Hematopoietic multipotent progenitor cell treated with erythropoietin and hydrocortisone succinate and interleukin-3 and kit ligand, for 15 days (in vitro differentiated cells): ENCODE data around the gene COL1A1.

Source experiments
- DNase-seq: peaks from one replicate; pipeline ENCODE4 v3.0.0-alpha.2; 2015; ENCODE audit warnings: low spot score

COL1A1 gene

GRCh38 chr17:50201276-50201854, at the start of gene COL1A1:
Gene COL1A1 (minus strand): TSS chr17:50201631. CDS start chr17:50201513, 118 bp downstream.
- DNase-seq, result no peak

GRCh38 chr17:50248255-50248654, 46.8 kb upstream of the COL1A1 start:
- DNase-seq, result no peak

GRCh38 chr17:50244771-50245170, 43.3 kb upstream of the COL1A1 start:
- no peak for DNase-seq

GRCh38 chr17:50241431-50241830, 40.0 kb upstream of the COL1A1 start:
- DNase-seq, result no peak

GRCh38 chr17:50240851-50241250, 39.4 kb upstream of the COL1A1 start:
- no peak for DNase-seq

- DNase-seq, result no peak
Measured at GRCh38 chr17:50239937-50240336, 38.5 kb upstream of the COL1A1 start.

GRCh38 chr17:50238601-50239280, 37.3 kb upstream of the COL1A1 start:
- DNase-seq, result no peak

- no peak for DNase-seq
Measured at GRCh38 chr17:50237901-50238300, 36.5 kb upstream of the COL1A1 start.

GRCh38 chr17:50234581-50234980, 33.1 kb upstream of the COL1A1 start:
- no peak for DNase-seq

- DNase-seq, result no peak
Measured at GRCh38 chr17:50225701-50226240, 24.3 kb upstream of the COL1A1 start.

GRCh38 chr17:50222922-50223321, 21.5 kb upstream of the COL1A1 start:
- no peak for DNase-seq

- no peak for DNase-seq
Measured at GRCh38 chr17:50221864-50222545, 20.6 kb upstream of the COL1A1 start.

- DNase-seq, result no peak
Measured at GRCh38 chr17:50221266-50221863, 19.9 kb upstream of the COL1A1 start.

GRCh38 chr17:50220811-50221210, 19.4 kb upstream of the COL1A1 start:
- no peak for DNase-seq

- DNase-seq, result no peak
Measured at GRCh38 chr17:50219939-50220465, 18.6 kb upstream of the COL1A1 start.

GRCh38 chr17:50219342-50219741, 17.9 kb upstream of the COL1A1 start:
- DNase-seq, result no peak

- no peak for DNase-seq
Measured at GRCh38 chr17:50218771-50219315, 17.4 kb upstream of the COL1A1 start.

GRCh38 chr17:50218071-50218759, 16.8 kb upstream of the COL1A1 start:
- DNase-seq, result no peak

- no peak for DNase-seq
Measured at GRCh38 chr17:50217591-50217990, 16.2 kb upstream of the COL1A1 start.

- no peak for DNase-seq
Measured at GRCh38 chr17:50214976-50215760, 13.7 kb upstream of the COL1A1 start.
